ENCODE data around the gene EYA2.

The EYA2 gene

DNA sequence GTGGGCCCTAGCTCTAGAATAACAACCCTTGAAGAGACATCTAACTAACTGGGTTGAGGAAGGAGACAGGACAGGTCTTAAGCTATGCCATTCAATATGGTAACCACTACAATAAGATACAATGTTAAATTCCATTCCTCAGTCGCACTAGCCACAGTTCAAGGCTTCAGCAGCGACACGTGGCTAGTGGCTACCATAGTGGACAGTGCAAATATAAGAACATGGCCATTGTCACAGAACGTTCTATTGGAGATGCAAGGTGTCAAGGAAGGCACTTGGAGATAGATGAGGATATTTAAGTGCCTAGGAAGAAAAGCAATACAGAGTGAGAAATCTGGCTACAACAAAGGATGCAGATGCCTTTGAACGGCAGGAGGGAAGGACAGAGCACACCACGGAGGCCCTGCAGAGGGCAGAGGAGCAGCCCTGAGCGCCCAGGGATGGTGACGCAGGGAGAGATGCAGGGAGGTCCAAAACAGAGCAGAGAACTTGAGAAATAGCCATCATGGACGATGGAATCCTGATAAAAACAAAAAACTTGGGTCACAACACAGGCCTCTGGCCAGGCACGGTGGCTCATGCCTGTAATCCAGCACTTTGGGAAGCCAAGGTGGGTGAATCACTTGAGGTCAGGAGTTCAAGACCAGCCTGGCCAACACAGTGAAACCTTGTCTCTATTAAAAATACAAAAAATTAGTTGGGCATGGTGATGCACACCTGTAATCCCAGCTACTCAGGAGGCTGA, 321.2 kb downstream of the EYA2 start:
- no peak for DNase-seq

DNA sequence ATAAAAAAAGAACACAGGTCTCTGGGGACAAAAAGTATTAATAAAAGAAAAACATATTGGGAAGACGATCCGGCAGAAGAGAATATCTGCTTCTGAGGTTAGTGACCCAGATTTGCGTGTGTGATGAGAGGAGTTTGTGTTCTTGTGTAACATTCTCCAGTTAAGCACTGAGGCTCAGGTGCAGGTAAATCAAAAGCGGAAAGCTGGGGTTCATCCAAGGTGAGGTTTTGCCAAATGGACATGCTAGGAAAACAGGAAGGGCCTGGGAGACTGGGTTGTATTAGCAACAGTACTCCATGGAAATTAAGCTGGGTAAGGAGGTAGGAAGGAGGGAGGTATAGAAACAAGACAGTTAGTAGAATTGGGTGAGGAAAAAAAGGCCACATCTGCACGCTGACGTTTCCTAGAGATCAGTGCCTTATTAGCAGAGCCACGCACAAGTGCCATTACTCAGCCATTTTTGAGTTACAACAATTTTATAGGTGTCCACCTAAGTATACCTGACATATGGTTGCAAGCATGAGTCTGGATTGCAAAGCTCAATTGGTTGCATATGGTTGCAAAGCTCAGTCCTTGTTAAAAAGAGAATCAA, 322.3 kb downstream of the EYA2 start:
- DNase-seq = no peak

DNA sequence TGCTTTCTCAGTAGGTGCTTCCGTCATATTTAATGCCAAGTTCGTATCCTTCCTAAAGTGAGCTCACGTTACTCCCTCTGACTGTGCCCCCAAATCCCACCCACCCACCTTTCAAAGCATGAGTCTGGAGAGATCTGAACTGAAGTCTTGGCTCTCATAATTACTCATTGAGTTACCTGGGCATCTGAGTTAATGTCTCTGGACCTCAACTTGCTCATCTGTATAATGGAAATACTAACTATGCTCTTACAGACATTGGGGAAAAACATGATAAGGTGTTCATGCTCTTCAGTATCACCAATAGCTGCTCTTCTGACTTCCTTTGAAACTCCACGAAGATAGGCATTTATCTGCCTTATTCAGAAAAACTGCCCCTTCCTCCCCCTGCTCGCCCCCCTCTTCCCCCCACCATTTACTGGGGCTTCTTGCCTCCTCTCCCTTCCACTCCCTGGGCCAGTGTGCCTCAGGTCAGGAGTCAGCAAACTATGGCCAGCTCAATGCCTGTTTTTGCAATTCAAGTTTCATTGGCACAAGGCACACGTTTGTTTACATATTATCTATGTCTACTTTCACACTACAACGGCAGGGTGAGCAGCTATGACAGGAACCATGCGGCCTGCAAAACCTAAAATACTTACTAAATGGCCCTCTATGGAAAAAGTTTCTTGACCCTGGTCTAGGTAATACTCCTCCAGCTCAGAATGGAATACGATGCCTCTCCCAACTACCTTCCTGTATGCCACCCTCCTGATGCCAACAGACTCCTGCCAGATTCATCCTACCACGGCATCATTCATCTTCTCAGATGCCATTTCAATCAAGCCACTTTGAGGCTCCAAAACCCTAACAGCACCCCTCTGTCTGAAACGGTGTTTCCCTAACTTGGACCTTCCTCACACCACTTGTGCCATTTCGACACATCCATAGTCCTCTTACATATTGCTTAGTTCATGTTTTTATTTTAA, 323.1 kb downstream of the EYA2 start:
- DNase-seq = no peak

DNA sequence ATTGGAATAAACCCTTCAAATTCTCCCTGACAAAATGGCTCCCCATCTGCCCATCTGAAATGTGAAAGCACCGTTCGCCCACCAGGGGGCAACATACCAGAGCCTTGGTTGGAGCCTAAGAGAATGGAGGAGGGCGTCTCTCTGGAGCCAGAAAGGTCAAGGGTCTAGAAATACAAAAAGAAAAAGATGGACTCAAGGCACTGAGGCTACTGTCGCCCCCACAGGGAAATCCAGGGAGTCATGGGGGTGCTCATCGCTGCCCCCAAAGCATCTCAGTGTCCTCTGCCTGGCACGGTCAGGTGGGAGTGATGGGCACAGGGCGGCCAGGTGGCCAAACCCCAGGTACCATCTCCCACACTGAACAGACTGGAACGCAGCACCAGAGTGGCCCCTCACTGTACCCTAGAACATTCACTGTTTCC, 325.5 kb downstream of the EYA2 start:
- DNase-seq = no peak

DNA sequence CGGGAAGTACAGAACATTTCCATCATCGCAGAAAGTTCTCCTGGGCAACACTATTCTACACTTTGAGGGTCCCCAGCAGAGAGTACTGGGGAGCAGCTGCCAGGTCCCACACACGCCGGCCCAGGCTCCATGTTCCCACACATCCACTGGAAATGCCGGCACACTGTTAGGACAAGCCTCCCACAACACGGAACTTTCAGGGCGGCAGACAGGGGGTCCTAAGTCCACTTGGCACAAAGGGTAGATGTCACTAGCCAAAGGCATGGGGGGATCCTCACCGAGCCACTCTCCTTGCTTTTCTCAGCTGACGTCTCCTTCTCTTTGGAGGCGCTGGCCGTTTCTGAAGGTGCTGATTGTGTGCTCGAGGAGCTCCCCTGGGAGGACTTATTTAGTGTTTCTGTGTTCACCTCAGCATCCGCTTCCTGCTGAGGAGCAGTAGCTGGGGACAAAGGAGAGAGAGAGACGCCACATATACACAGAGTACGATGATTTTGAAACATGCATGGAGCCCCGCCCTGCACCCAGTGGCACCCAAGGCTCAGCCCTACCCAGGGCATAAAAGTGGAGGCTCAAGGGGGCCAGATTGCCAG, 326.5 kb downstream of the EYA2 start:
- no peak for DNase-seq

DNA sequence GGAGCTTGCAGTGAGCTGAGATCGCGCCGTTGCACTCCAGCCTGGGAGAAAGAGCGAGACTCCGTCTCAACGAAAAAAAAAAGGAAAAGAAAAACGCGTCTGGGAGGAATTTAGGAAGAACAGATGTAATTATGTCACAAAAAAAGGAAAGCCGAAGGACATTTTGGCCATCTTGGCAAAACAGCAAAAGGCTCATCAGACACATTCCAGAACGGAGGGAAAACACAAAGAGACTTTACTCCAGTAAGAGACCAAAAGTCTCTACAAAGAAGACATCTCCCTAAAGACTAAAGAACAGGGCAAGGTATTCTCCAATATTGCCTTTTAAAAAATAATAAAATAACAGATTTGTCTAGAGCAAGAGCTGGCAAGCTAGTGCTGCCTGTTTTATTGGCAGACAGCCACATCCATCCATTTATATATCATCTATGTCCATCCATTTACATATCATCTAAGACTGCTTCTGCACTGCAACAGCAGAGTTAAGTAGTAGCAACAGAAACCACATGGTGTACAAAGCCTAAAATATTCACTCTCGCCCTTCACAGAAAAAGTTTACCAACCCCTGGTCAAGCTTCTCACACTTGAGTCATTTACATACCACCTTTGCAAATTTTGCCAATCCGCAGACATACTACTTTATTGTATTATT, 328.0 kb downstream of the EYA2 start:
- no peak for DNase-seq

DNA sequence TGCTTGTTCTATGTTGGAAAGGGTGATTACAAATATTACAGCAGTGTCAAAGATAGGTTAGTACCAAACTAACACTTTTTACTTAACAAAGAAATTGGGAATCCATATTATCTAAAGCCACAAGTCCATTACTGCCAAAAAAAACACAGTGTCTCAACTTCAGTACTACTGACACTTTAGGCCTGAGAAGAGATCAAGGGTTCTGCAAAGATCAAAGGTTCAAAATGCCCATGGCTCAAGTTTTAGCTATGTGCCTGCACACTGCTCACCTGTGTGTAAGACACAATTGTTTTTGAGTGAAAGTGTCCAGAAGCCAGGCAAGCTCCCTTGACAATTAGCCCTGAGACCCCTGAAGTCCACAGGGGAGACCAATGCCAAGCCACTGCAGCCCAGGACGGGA, 329.3 kb downstream of the EYA2 start:
- DNase-seq = no peak

DNA sequence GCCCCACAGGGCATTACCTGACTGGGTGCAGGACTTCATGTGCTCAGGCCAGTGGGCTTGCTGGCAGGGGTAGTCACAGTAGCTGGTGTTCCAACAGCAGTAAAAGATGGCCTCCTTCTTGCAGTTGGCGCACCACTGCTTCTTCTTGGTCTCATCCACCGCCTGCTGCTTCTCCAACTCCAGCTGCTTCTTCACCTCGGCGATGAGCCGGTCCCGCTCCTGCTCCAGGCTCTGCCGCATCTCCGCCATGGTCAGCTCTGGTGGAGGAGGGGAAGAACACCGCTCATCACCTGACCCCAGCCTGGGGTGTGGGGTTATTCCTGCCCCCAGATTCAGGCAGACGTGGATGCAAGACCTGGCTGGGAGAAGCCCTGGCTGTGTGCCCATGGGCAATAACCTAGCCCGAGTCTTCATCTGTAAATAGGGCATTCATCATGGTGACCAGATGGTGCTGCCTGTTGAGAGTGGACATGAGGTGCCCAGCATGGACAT, 329.7 kb downstream of the EYA2 start:
- no peak for DNase-seq

DNA sequence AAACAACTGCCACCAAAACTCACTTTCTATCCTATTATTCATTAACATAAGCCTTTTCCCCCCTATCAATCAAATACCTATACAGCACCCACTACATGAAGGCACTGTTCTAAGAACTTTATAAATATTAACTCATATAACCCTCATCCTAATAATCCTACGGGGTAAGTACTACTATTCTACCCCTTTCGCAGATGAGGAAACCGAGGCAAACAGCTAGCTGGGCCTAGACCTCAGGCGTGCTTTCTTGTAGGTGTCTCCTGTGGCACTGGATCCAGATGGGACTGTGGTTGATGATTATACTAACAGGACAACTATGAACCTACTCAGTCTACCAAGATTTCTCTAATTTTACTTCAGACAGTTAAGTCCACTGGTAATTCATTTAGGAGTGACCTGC, 330.2 kb downstream of the EYA2 start:
- no peak for DNase-seq

DNA sequence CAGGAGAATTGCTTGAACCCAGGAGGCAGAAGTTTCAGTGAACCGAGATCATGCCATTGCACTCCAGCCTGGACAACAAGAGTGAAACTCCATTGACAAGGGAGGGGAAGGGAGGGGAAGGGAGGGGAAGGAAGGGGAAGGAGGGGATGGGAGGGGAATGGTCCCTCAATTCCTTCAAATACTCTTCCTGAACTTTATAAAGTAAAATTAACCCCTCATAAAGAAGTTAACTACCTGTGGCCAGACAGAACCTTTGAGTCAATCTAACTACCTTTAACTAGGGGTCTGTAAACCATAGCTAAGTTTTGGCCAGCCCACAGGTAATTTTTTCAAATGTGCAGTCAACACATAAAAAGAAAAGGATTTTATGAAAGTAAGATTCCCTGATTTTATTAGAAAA, 330.8 kb downstream of the EYA2 start:
- no peak for DNase-seq

DNA sequence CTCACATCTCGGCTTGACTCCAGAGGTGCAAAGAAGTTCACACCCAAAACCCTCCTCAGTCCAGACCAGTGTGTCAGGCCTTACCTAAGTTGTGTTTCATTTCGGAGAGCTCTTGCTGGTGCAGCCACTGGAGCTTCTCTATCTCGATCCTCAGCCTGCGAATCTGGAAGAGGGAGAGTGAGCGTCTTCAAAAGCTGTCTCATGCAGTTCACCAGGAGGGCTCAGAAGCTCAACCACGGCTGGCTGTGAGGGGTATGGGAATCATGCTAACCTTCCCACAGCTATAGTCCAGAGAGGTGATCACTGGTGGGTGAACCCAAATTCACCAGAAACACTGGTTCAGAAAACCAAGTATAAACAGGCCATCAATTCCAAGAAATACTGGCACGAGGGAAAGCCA, 332.5 kb downstream of the EYA2 start:
- no peak for DNase-seq

DNA sequence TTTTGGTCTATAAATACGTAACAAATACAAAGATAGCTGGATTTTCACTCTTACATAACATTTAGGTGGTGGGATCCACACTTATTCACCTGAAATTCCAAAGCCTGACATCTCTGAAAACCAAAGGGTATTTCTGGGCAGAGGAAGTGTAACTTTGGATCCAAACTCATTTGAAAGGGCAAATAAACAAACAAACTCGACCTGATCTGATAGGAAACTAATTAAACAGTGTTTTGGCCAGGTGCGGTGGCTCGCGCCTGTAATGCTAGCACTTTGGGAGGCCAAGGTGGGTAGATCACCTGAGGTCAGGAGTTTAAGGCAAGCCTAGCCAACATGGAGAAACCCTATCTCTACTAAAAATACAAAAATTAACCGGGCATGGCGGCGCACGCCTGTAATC, 332.9 kb downstream of the EYA2 start:
- DNase-seq = no peak

DNA sequence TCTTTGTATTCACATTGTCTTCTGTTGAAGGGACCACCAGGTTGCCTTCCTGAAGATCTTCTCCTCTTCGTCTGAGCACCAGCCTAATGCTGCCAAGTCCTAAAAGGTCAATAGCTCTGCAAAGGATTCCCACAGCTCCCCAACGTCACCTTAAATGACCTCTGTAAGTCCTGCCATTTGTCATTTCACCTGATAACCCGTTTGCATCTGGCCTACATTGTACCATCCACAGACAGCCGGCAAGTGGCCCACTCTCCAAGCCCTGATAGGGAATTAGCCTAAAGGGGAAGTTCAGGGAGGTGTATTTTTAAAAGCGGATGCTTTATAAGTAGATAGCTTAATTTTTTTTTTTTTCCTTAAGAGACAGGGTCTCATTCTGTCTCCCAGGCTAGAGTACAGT, 334.0 kb downstream of the EYA2 start:
- no peak for DNase-seq

DNA sequence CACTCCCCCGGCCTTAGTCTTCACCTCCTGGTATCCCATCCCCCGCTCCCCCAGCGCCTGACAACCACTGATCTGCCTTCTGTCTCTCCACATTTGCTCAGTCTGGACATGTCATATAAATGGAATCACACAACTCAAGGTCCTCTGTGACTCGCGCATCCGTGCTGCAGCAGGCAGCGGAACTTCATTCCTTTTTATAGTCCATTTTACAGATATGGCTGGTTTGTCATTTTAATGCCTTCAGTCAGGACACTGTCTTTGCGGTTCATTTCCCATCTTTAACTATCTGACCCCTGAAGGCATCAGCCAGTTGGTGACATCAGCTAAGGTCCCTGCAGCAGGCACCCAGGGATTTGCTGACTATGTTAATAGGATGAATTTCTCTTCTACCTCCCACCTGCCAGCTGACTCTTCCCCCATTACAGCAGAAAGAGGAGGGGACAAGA, 336.2 kb downstream of the EYA2 start:
- no peak for DNase-seq

DNA sequence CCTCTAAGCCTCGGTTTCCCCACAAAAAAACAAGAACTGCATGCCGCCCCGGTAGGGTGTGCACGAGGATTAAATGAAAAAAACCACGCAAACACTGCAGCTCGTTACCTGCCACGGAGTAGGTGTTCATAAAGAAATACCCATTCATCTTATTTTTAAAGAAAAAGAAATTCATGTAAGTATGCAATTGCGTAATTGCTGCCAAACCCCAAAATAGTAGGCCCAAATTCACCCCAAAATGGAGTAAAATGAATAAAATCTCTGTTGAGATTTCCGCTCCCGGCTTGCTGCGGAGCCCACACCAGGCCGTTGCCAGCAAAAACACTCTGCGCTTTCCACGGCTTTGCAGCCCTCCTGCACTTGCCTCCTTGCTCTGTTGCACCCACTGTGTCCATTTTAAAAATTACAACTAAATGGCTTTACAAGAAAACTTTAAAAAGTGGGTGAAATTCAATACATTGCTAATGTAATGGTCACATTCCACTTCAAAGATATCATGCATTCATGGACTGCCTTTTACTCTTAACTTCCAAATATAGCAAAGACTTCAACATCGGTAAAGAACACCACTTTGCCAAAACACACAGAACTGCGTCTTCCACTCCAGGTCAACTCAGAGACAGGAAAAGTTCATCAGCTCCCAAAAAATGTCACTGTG, 336.9 kb downstream of the EYA2 start:
- no peak for DNase-seq

DNA sequence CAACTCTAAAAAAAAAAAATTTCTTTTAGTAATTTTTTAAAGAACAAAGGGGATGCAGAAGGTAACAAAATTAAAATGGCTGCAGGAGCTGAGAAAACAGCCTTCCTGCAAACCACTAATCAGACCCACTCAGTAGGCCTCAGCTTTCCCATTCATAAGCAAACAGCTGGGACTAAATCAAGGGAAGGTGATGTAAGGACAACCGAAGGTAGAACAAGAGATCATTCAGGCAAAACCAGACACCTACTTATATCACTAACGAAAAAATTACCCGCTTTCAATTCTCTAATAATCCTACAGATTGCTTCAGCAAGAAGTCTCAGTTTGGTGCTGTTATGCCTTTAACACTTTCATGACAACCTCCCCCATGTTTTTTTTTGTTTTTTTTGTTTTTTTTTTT, 337.9 kb downstream of the EYA2 start:
- no peak for DNase-seq

DNA sequence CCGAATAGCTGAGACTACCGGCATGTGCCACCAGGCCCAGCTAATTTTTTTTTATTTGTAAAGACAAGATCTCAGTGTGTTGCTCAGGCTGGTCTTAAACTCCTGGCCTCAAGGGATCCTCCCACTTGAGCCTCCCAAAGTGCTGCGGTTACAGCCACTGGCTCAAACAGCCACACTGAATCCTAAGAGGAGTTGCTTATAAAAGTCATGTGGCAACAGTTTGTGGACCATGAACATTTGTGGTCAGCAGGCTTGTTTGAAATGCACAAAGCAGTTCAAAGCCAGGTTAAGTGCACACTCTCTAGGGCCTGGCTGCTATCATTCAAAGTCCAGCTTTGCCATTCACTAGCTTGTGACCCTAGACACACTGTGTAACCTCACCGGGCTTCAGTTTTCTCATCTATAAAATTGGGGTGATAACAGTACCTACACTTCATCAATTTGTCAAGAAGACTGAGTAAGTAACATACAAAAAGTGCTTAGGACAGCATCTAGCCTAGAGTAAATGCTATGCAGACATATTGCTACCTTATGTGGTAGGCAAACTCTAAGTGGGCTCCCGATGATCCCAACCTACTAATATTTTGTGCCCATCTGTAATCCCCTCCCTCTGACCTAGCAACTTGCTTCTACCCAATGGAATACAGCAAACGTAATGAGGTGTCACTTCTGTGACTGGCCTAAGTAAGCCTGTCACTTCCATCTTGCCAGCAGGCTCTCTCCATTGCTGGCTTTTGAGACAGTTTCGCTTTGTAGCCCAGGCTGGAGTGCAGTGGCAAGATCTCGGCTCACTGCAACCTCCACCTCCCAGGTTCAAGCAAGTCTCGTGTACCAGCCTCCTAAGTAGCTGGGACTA, 338.9 kb downstream of the EYA2 start:
- no peak for DNase-seq

DNA sequence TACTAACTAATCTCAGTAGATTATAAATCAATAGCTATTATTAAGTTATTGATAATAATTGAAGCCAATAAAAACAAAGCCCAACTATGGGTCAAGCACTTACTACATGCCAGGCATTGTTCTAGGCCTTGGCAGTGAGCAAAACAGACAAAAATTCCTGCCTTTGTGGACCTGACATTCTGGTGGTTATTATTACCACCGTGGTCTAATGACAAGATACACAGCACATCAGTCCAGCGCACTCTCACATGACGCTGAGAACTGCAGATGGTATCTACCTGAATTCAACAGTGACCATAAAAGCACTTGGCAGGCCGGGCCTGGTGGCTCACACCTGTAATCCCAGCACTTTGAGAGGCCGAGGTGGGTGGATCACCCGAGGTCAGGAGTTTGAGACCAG, 340.5 kb downstream of the EYA2 start:
- DNase-seq = no peak

DNA sequence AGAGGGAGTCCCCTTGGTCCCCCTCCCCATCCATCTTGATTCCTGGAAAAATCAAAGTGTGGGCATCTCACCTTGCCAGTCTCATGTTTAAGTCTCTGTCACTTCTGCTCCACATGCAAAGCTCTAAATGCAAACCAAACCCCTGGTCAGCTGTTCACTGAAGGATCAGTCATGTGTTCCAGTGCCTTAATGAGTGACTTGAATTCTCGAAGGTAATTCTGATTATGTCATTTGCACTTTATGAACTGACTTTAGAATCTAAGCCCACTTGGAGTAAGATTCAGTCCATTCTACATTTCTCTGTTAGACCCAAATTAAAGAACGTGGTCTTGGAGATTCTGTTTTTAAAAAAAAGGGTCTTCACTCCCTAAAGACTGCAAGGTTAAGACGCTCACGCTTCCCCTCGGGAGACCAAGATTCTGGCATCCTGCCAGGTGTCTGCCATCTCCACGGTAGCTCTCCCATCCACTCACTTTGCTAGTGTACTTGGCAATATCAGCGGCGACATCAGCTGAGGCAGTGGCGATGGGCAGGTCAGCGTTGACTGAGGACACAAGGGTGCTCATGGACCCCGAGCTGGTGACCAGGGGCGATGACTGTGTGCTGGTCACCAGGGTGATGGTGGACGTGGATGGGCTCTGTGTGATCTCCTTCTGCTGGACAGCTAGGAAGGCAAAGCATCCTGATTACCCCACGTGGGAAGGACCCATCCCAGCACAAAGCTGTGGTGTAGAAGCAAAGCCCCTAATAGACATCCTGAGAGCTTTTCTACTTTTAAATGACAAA, 341.4 kb downstream of the EYA2 start:
- no peak for DNase-seq

DNA sequence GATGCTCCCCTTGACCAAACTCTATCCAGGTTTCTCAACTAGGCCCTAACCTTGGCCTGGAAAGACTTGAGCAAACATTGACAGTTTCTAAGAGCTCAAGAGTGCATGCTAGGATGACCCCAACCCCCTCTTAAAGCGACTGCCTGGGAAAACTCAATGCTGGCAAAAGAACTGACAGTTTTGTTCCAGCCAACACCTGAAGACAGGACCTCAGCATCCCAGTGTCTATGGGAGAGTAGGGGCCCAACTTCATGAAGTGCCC, 341.9 kb downstream of the EYA2 start:
- no peak for DNase-seq

DNA sequence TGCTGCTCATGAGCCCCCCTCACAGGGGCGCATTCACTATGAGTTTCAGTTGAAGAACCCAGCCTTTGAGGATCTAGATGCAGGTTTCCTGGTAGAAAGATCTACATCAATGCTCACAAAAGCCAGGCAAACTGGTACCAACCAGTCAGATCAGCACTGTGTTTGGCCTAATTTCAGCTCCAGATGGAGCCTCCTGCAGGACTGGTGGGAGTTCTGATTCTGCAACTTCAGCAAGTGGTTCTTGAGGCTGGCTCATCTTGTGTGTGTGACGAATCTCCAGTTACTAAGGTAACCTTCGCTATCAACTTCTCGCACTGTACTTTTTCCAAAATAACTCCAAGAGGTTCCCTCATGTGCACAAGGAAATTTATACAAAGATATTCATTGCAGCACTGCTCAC, 343.1 kb downstream of the EYA2 start:
- no peak for DNase-seq

Measured in NCI-H1417 treated with DMSO at 0.1 percent for 48 hours (cell line).